Measurements from ENCODE around the gene LPP. TPM values are rescaled to one million over a fixed set of nuclear protein-coding genes. Genes with fewer than 3 reads are reported as not detected.

The LPP gene
- total and polyA plus RNA-seq, 2 of the 13 experiments (the other 11 are each of a cell fraction or from before 2014, with no cell fraction given): 19.2 to 29.9 TPM

DNA sequence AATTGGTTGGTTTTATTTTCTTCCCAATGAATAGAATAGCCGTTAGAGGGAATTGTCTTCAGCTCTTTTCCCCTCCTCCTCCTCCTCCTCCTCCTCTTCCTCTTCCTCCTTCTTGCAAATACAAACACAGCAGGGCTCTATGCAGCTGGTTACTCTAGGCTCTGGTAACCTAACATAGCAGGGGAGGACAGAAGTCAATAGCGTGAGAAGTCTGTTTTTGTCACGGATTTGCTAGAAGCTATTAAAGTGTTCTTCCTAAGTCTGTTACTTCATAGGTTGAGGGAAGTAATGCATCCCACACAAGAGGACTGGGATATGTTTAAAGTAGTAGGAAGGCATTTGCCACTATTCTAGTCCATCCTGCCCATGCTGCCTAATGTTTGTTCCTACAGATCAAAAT lies 643.1 kb downstream of the LPP start (continued):
- TF ChIP-seq, protein P1, sequence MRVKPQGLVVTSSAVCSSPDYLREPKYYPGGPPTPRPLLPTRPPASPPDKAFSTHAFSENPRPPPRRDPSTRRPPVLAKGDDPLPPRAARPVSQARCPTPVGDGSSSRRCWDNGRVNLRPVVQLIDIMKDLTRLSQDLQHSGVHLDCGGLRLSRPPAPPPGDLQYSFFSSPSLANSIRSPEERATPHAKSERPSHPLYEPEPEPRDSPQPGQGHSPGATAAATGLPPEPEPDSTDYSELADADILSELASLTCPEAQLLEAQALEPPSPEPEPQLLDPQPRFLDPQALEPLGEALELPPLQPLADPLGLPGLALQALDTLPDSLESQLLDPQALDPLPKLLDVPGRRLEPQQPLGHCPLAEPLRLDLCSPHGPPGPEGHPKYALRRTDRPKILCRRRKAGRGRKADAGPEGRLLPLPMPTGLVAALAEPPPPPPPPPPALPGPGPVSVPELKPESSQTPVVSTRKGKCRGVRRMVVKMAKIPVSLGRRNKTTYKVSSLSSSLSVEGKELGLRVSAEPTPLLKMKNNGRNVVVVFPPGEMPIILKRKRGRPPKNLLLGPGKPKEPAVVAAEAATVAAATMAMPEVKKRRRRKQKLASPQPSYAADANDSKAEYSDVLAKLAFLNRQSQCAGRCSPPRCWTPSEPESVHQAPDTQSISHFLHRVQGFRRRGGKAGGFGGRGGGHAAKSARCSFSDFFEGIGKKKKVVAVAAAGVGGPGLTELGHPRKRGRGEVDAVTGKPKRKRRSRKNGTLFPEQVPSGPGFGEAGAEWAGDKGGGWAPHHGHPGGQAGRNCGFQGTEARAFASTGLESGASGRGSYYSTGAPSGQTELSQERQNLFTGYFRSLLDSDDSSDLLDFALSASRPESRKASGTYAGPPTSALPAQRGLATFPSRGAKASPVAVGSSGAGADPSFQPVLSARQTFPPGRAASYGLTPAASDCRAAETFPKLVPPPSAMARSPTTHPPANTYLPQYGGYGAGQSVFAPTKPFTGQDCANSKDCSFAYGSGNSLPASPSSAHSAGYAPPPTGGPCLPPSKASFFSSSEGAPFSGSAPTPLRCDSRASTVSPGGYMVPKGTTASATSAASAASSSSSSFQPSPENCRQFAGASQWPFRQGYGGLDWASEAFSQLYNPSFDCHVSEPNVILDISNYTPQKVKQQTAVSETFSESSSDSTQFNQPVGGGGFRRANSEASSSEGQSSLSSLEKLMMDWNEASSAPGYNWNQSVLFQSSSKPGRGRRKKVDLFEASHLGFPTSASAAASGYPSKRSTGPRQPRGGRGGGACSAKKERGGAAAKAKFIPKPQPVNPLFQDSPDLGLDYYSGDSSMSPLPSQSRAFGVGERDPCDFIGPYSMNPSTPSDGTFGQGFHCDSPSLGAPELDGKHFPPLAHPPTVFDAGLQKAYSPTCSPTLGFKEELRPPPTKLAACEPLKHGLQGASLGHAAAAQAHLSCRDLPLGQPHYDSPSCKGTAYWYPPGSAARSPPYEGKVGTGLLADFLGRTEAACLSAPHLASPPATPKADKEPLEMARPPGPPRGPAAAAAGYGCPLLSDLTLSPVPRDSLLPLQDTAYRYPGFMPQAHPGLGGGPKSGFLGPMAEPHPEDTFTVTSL (CRISPR knock-in tag; IDR thresholded peaks at IDR 0.05; ENCODE audit: borderline replicate concordance): no peak

DNA sequence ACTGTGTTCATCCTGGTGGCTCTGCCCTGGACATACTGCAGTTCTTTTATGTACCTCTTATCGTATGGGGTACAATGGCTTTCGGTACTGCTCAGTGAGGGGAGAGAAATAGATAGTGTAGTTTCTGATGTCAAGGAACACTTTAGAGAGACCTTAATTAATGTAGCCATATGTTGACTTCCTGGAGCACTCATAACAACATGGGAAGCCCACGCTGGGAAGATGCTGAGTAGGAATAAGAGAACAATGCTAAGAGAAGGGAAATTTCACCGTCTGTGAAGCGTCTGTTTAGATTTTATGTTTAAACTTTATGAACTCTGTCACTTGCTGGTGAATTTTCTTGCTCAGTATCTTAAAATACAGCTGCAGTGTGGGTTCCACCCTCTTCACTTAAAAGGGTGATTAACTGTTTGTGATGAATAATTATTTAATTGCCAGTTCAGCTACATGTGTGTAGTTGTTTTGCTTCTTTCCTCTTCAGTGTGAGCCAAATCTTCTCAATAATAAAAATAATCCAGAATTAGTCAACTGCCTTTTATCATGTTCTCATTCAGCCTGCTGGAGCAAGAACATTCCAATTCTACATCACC lies 644.7 kb downstream of the LPP start:
- no peaks in the 10 kb centered on the region for H3K4me1 ChIP-seq (ENCODE audit: insufficient read depth, low read length)
- BruUV-seq (replicated peaks): no TSS peak
- H3K4me2 ChIP-seq (ENCODE audit: low read depth, low read length): no peak overlapping the region
- CTCF ChIA-PET (ENCODE audit: low intra/inter-chr PET ratio, low total read pairs): no interaction called here
- DNase-seq (ENCODE audit: low spot score) (no peak), ATAC-seq (no peak), FAIRE-seq (no peak)
- 0 out of 5 replicates have a peak, but pooled peaks cover 0 to 3% of the 10 kb centered on the region in 2 experiments for H3K36me3 ChIP-seq (replicated peaks in 1 of 2; ENCODE audit: control insufficient read depth in 1 of 2, insufficient read depth in 2 of 2, low read length in 2 of 2)
- H3K79me2 ChIP-seq (ENCODE audit: insufficient read depth, low read length): no peaks in the 10 kb centered on the region
- intact Hi-C loops (cut with micrococcal nuclease; ENCODE audit: unreplicated experiment) (no loop called here), in situ Hi-C loops (cut with HindIII; ENCODE audit: extremely low pct_ligation_motif_present, low pct_unique_long_range_greater_than_20kb) (no loop called here)
- no peak overlapping the region for H3K4me3 ChIP-seq (replicated peaks in 1 of 3; ENCODE audit: insufficient read depth in 1 of 3, low read depth in 2 of 3, low read length in 3 of 3)
- no peaks in the 10 kb centered on the region for H3K9me3 ChIP-seq (ENCODE audit: low read length)
- no peak overlapping the region for H3K27ac ChIP-seq (ENCODE audit: extremely low read length, insufficient read depth, low read length)
- no peak overlapping the region for H3K9ac ChIP-seq (ENCODE audit: insufficient read depth, low read depth, low read length)
- POLR2A ChIA-PET: no interaction called here
- H2AFZ ChIP-seq (ENCODE audit: low read length): no peak overlapping the region
- WGBS (ENCODE audit: low lambda C conversion rate): 96% methylated on average over 5 of the region's 5 CpGs
- H4K20me1 ChIP-seq (ENCODE audit: insufficient read depth, low read length): no peaks in the 10 kb centered on the region
- H3K27me3 ChIP-seq (ENCODE audit: control insufficient read depth in 1 of 2, insufficient read depth in 2 of 2, low read length in 2 of 2): no peaks in the 10 kb centered on the region
- TF ChIP-seq PTBP1 (IDR thresholded peaks at IDR 0.05; ENCODE audit: low read depth, low read length, poor library complexity, severe bottlenecking) (no peak), ZKSCAN5 (CRISPR knock-in tag; IDR thresholded peaks at IDR 0.05) (no peak), RBM22 (optimal IDR thresholded peaks at IDR 0.05; ENCODE audit: low read length) (no peak), ZNF441 (CRISPR knock-in tag; IDR thresholded peaks at IDR 0.05; ENCODE audit: borderline replicate concordance) (no peak), SRF (IDR thresholded peaks at IDR 0.05; ENCODE audit: low read depth, low read length) (no peak), POGZ (CRISPR knock-in tag; IDR thresholded peaks at IDR 0.05) (no peak), ZNF839 (CRISPR knock-in tag; IDR thresholded peaks at IDR 0.05; ENCODE audit: borderline replicate concordance) (no peak), ZNF550 (CRISPR knock-in tag; IDR thresholded peaks at IDR 0.05; ENCODE audit: borderline replicate concordance) (no peak), ZNF652 (CRISPR knock-in tag; IDR thresholded peaks at IDR 0.05; ENCODE audit: borderline replicate concordance, low read depth) (no peak), MIER3 (CRISPR knock-in tag; IDR thresholded peaks at IDR 0.05; ENCODE audit: borderline replicate concordance) (no peak), NFKBIZ (CRISPR knock-in tag; IDR thresholded peaks at IDR 0.05) (no peak)
- TF ChIP-seq, protein P2, sequence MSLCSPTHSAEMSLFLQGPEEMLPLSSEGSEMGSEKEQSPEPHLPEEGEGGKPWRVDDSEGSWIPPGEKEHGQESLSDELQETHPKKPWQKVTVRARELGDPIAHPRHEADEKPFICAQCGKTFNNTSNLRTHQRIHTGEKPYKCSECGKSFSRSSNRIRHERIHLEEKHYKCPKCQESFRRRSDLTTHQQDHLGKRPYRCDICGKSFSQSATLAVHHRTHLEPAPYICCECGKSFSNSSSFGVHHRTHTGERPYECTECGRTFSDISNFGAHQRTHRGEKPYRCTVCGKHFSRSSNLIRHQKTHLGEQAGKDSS (CRISPR knock-in tag; IDR thresholded peaks at IDR 0.05; ENCODE audit: borderline replicate concordance, low read depth): no peak
- TF ChIP-seq, protein P3, sequence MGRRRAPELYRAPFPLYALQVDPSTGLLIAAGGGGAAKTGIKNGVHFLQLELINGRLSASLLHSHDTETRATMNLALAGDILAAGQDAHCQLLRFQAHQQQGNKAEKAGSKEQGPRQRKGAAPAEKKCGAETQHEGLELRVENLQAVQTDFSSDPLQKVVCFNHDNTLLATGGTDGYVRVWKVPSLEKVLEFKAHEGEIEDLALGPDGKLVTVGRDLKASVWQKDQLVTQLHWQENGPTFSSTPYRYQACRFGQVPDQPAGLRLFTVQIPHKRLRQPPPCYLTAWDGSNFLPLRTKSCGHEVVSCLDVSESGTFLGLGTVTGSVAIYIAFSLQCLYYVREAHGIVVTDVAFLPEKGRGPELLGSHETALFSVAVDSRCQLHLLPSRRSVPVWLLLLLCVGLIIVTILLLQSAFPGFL (CRISPR knock-in tag; IDR thresholded peaks at IDR 0.05): no peak
